HG03432 (cell line): Measurements from ENCODE around the gene PARP14.
"Not testable (repeated sequence)": the region's sequence is repeated elsewhere in the genome, so short reads cannot be mapped to it uniquely, and the experiment has no call there.

Source experiments
- ATAC-seq: cut with Tn5 transposase; IDR thresholded peaks from one replicate; pipeline ENCODE4 v1.9.1; 2021; ENCODE audit warnings: mild to moderate bottlenecking, moderate library complexity; ENCODE audit not compliant: unreplicated experiment

PARP14 gene

DNA sequence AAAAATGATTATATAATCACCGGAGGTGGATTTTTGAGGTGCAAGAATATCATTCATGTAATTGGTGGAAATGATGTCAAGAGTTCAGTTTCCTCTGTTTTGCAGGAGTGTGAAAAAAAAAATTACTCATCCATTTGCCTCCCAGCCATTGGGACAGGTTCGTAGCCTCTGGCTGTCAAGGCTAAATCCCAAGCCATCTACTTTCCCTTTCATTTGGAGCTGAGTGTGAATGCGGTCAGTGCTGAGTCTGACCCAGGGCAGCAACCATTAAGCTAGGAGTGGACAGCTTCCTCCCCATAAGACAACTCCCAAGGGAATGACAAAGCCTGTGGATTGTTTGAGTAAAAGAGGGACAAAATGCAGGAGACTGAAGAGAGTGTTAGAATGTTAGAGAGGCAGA lies 33.6 kb downstream of the PARP14 start:
- no peak for ATAC-seq

DNA sequence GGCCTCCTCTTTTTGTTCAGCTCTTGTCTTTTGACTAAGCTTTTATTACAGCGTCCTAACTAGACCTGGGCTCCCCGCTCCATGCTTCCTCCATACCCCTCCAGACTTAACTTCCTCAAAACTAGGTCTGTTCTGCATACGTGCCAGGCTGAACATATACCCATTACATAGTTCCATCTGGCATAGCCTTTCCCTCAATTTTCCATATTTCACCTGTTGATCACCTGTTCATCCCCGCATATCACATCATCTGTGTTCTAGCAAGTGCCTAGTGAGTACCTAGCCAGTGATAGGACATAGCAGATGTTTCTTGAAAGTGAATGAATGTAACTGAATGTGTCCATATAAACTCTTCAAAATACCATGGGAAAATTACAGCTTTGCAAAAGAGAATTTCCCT lies 36.0 kb downstream of the PARP14 start:
- ATAC-seq: no peak

DNA sequence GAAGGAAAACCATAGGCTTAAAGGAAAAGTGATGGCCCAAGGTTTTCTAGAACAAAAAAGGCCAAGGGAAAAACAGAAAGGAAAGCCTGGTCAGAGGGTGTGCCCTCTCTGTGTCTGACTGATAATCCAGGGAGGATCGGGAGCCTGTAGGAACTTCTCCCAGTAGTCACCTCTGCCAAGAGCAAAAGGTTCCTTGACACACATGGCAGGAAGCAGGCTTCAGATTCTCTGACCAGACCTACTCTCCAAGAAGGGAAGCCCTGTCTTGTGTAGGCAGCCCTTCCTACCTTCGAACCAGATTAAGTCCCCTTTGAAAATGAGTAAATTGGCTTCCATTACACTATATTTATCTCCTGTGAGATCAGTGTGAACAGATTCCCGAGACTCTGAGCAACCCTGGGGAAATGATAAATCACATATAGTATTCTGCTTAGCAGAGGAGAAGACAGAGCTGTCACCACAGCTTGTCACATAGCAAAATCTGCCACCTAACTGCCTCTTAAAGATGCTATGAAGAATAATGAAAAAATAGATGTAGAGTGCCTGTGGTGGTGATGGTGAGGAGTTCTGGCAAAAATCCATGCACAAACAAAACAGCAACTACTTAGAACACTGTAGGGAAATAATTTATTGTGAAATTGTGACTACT lies 38.8 kb downstream of the PARP14 start:
- ATAC-seq: no peak

DNA sequence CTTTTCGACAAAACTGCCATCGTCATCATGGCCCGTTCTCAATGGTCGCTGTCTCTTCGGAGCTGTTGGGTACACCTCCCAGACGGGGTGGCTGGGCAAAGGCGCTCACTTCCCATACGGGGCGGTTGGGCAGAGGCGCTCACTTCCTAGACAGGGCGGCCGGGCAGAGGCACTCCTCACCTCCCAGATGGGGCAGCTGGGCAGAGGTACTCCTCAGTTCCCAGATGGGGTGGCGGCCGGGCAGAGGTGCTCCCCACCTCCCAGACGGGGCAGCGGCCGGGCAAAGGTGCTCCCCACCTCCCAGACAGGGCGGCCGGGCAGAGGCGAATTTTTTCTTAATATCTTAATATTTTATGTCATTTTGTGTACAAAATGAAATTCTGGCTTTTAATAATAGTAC lies 44.5 kb downstream of the PARP14 start:
- no peak for ATAC-seq

DNA sequence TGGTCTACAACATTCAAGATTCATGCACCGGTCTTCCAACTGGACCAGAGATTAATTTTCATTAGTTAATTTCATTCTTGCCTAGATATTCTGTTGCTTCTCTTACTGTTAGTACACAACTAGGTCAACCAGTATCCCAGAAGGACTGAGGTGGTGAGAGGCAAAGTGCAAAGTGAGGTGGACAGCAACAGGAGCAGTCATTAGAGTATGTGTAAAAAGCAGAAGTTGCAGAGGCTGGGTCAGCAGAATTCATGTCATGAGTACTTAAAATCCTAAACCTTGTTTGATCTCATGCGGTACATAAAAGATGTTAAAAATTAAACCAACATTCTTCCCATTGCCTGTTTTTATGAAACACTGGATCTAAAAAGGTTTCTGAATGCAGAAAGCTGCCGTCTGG lies 46.7 kb downstream of the PARP14 start:
- no peak for ATAC-seq

DNA sequence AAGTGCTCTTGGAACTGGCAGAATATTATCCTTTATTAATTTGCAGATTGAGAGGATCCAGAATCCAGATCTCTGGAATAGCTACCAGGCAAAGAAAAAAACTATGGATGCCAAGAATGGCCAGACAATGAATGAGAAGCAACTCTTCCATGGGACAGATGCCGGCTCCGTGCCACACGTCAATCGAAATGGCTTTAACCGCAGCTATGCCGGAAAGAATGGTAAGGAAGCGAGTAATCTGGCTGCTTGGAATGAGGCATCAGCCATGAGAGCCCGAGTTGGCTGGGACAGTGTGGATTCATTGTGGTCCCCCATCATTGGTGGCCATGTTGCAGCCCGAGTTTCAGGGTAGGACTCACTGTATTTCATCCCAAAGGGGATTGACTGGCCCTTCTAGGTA lies 47.1 kb downstream of the PARP14 start:
- ATAC-seq: no peak

DNA sequence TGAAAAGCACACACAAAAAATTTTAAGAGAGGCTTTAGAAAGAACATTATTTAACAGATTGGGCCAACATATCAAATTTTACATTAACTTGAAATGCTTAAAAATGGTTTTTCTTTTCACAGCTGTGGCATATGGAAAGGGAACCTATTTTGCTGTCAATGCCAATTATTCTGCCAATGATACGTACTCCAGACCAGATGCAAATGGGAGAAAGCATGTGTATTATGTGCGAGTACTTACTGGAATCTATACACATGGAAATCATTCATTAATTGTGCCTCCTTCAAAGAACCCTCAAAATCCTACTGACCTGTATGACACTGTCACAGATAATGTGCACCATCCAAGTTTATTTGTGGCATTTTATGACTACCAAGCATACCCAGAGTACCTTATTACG lies 47.5 kb downstream of the PARP14 start:
- no peak for ATAC-seq

DNA sequence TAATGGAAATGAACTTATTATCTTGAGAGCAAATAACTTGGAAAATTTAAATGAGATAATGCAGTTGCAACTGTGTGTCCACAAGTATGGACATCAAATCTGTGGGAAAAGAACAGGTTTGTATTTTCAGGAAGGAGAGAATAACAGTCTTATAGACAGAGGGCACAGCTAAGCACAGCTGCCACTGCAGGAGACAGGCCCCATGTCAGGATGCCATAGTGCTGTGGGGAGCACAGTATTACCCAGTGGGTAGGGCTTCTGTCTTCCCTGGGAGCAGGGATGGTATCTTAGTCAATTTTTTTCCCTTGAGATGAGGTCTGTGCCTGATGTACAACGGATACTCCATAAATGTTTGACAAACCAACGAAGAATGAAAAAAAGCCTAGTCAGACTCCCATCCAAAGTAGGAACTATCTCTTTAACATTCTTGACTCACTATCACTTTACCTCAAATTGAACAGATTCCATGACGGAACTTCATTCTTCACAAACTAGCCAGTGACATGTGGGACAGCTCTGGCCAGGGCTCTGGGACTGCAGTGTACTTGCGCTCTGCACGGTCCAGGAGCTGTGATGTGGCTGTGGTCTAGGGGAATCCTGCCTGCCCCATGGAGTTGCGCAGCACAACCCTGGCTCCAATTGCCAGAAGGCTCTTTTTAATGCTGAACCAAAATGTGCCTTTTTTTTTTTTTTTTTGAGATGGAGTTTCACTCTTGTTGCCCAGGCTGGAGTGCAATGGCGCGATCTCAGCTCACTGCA lies 48.3 kb downstream of the PARP14 start:
- no peak for ATAC-seq

DNA sequence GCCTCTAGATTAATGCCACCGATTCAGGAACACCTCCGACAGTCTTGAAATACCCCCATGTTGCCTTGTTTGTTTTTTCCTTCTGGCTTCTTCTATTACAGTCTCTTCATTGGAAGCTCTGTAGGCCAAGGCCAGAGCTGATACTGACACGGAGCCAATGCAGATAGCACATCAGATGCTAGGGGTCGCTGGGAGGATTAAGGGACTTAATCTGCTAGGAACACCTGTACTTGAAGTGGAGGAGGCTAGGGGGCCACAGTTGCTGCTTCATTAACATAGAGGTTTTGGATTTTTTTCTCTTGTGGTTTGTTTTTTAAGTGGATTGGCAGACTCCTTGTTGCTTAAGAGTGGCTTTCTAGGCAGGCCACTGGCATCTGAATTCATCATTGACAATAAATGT lies 49.6 kb downstream of the PARP14 start:
- no peak for ATAC-seq

DNA sequence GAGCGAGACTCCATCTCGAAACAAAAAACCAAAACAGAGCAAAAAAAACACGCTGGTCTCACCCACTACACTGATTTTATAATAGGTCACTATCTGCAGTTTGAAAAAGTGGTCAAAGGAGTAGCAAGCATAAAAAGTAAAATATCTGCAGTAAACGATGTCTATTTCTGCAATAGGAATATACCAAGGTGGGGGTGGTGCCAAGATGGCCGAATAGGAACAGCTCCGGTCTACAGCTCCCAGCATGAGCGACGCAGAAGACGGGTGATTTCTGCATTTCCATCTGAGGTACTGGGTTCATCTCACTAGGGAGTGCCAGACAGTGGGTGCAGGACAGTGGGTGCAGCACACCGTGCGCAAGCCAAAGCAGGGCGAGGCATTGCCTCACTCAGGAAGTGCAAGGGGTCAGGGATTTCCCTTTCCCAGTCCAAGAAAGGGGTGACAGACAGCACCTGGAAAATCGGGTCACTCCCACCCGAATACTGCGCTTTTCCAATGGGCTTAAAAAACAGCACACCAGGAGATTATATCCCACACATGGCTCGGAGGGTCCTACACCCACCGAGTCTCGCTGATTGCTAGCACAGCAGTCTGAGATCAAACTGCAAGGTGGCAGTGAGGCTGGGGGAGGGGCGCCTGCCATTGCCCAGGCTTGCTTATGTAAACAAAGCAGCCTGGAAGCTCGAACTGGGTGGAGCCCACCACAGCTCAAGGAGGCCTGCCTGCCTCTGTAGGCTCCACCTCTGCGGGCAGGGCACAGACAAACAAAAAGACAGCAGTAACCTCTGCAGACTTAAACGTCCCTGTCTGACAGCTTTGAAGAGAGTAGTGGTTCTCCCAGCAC lies 52.3 kb downstream of the PARP14 start:
- not testable (repeated sequence) for ATAC-seq

DNA sequence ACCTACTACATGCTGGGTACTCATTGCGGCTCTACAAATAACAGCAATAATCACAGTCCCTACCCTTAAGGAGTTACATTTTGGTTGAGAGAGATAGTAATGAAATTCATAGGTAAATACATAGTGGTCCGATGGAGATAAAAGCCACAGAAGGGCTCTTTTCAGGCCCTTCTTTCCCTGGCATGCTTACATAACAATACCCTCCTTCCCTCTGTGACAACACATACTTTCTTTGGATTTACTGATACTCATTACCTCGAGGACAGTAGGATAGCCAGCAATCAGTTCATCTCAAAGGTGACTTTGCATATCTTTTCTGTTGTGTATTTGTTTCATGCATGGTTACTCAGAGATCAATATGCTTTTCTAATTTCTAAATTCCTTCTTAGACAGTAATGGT lies 58.5 kb downstream of the PARP14 start:
- no peak for ATAC-seq

DNA sequence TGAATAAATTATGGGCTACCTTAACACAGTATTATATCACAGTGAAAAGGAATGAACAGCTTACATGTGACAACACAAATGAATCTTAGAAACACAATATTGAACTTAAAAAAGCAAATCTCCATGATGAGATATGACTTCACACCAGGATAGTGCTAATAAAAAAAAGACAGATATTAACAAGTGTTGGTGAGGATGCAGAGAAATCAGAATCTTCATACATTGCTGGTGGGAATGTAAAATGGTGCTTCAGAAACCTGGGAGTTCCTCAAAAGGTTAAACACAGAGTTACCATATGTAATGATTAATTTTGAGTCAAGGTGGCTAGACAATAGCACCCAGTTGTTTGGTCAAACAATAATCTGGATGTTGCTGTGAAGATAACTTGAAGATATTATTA lies 61.6 kb downstream of the PARP14 start:
- ATAC-seq: no peak

DNA sequence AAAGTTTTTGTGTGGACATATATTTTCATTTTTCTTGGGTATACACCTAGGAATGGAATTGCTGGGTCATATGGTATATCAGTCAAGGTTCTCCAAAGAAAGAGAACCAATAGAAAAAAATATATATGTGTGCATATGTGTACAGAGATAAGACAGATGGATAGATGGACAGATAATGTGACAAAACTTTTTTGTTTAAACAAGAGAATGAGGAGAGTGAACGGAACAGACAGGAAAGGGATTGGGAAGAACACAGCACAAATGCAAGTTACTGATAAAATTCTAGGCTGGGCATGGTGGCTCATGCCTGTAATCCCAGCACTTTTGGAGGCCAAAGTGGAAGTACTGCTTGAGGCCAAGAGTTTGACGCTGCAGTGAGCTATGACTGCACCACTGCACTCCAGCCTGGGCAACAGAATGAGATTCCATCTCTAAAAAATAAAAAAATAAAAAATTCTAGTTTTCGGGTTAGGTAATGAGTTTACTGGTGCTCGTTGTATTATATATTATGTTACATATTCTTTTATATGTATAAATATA lies 63.0 kb downstream of the PARP14 start:
- no peak for ATAC-seq

DNA sequence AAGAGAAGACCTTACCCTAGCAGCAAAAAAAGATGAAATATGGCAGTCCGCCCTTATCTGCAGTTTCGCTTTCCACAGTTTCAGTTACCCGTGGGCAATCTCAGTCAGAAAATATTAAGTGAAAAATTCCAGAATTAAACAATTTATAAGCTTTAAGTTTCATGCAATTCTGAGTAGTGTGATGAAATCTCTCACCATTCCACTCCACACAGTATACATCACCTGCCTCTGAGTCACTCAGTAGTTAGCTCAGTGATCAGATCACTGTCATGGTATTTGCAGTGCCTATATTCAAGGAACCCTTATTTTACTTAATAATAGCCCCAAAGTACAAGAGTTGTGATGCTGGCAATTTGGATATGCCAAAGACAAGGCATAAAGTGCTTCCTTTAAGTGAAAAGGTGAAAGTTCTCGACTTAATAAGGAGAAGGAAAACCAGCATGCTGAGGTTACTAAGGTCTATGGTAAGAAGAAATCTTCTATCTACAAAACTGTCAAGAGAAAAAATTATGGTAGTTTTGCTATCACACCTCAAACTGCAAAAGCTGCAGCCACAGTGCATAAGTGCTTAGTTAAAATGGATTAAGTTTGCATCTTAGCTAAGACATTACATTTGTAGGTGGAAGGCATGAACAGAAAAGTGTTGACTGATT lies 64.9 kb downstream of the PARP14 start:
- ATAC-seq: no peak

DNA sequence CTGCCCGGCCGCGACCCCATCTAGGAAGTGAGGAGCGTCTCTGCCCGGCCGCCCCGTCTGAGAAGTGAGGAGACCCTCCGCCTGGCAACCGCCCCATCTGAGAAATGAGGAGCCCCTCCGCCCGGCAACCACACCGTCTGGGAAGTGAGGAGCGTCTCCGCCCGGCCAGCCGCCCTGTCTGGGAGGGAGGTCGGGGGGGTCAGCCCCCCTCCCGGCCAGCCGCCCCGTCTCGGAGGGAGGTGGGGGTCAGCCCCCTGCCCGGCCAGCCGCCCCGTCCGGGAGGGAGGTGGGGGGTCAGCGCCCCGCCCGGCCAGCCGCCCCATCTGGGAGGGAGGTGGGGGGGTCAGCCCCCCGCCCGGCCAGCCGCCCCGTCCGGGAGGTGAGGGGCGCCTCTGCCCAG lies 66.7 kb downstream of the PARP14 start:
- ATAC-seq: not testable (repeated sequence)

DNA sequence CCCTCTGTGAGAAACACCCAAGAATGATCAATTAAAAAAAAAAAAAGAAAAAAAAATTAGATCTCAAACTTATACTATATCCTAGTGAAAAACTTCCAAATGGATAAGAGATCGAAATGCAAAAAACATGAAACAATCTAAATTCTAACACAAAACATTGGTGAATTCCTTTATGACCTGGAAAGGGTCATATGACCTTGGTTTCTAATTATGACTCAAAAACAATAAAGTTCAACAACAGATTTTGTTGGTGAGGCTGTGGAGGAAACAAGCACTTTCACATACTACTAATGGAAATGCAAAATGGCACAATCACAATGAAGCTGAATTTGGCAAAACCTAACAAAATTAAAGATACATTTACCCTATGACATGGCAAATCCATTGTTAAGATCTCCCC lies 67.7 kb downstream of the PARP14 start:
- no peak for ATAC-seq

DNA sequence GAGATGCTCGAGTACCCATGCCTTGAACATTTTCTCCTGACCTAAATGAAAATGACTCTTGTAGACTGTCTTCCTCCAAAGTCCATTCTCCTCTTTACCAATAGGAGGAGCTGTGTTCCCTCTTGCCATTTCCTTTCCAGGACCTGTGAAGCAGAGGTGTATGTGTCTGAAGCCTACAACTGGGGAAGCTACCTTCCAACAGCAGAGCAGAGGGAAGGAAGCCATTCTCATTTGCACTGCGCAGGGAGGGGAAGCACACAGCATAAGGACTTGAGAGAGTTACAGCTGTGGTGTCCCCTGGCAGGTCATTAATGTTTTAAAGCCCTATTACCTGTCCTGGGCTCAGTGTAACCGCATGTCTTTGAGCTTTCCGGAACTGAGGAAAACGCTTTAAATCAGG lies 74.3 kb downstream of the PARP14 start:
- peak; percentile 68 for ATAC-seq

DNA sequence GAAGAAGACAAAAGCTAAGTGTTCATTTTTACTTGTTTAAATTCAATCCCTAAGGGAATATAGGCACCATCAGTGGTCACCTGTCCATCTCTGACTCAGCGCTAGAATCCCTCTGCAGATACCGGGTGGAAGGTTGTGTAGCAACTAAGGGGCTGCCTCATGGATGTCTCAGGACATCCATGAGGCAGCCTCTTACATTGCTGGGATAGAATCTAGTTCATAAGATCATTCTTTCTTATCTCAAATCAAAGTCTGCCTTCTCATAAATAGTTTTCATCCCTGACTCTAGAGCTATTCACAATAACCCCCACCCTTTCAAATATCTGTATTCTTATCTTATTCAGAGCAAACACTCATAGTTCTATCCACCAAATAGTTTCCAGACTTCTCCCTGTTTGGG lies 74.9 kb downstream of the PARP14 start:
- ATAC-seq: no peak

DNA sequence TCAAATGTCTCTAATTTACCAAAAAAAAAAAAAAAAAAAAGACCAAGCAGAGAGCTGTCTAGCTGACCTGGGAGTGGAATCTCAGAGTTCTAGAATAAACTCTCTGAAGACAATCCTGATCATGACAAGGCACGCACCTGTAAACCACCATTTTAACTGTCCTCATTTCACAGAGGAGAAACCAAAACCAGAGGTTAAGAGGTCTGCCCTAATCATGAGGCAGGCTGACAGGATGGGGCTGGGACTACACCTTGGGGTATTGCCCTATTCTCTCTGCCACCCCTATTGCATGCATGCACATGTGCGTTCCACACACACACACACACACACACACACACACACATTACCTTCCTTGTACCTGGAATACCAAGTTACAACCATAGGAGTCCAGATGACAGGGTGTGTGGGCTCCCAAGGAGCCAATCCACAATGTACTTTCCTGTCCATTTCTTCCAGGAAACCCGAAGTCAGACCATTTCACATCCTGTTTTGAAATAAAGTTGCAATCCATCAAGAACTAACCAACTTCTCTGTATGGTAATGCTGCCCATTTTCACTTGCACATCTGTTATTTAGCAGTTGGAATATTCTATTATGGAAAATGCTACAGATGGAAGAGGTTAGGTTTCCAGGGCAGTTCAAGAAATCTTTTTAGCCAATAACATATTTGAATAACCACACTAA lies 78.4 kb downstream of the PARP14 start:
- ATAC-seq: no peak

DNA sequence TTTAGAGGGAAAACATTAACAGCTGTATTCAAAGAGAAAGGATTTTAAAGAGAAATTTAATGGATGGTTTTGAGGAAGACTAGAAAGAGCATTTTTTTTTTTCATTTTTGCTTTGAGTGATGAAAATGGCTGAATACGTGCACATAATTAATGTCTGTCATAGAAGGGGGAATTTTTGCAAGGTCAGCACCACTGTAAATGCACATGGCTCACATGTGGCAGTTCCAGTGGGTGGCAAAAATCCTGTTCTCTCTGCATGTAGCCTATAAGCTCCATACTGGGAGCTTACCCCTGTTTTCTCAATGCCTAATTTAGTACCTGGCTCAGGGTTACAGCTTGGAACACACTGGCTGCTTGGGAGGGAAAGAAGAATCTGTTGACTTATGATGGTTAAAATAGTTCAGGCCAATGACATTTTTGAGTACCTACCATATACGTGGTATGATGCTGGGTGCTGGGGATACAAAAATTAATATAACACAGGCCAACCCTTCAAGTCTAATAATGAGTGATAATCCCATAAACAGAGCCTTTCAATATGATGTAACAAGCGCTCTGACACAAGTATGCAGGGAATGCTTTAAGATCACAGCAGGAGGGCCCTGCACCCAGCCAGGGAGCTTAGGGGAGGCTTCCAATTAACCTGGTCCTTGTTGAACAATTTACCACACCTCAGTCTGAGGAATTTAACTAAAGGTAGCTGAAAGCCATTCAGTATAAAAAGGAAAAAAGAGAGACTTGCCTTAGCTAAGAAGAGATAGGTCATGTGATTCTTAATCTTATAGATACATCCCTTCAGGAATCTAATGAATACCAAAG lies 80.0 kb downstream of the PARP14 start:
- ATAC-seq: no peak
